GM21717 (cell line): ENCODE data around the gene ST8SIA4.

Experiments used
- ATAC-seq: cut with Tn5 transposase; IDR thresholded peaks from one replicate; pipeline ENCODE4 v1.9.1; 2021; ENCODE audit warnings: mild to moderate bottlenecking, moderate library complexity; ENCODE audit not compliant: unreplicated experiment

The ST8SIA4 gene

DNA sequence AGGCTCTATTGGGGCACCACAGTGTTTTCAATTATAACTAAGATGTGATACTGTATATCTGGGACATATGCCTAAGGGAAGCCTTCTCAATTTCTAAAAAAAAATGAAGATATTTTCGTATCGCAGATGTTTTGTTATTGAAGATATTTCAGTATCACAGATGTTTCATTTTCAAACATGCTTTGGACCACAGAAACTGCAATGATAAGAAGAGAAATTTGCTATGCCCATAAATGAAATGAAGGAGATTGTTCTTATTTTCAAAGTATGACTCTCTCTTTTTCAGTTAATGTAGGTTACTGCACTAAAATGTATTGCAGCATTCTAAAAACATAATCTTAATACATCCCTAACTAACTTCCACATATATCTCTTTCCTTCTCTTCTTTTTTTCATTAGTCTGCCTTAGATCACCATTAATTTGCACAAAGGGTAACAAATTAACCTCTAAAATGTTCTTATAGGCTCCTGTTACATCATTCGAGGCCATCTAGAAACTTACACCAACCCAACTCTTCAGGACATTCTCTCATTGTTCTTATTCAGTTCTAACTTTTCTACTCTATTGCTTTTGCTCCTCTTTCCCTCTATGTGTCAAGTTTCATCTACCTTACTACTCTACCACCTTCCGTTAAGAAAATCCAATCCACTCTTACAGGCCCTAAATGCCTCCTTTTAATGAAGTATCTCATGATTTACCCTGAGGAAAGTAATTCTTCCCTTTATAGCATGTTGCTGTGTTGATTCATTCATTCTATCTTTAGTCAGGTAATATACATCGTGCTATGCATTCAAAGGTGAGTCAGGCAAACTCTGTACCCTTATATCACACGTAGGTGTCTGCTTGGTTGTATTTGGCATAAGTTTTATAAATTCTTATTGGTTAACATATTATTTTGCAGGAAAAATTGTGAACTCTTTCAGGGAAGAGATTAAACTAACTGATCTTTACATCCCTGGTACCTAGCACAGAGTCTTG, 70.5 kb downstream of the ST8SIA4 start:
- ATAC-seq, result no peak

DNA sequence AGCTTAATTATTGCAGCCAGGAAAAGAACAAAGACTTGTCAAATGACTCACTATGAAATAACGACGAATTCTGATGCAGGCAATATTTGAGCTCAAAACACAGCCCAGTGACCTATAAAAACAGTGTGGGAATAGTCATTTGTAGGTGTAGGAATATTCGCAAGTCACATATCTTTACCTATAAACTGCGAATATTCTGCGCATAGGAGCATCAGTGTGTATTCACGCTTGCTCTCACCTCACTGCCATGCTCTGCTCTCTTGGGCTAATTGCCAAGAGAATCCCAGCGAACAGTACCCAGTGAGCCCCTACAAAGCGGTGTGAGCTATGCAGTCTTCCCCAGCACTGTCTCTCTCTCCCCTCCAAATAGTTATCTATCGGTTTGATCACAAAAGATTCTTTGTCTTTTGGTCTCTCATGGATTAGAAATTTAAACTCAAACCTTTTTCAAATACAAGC, 74.2 kb downstream of the ST8SIA4 start:
- ATAC-seq, result no peak

DNA sequence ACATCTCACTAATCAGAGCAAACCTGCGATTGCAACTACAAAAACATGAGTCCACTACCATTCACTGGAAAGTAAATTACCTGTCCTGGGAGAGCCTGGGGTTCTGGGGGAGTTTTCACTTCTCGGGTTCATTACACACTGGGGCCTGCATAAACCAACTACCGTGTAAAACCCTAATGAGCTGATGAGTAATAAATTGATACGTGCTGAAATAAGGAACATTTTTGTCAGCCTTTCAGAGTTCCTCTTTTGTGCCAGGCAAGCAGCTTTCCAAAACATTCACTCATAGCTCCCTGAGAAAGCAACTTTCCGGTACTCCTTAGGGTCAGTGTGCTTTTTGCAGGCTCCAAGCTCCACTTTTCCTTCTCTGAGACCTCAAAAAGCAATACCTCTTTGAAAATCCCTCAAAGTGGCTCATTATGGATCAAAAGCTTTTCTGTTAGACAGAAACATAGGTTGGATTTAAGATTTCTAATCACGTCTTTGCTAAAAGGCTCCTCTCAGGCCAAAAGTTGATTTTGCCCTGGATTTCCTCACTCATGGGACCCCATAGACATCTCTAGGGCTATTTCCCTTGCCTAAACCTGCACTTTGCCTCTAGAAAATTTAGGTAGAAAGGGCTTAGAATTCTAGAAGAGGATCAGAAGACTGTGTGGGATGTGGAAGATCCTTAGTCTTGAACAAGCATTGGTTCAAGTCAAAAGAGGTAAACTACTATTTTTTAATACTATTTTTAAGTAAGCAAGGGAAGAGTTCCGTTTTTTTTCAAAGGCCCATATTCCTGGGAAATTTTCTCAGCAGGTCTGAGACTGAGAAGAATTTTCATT, 74.8 kb downstream of the ST8SIA4 start:
- peak; percentile 85 for ATAC-seq

DNA sequence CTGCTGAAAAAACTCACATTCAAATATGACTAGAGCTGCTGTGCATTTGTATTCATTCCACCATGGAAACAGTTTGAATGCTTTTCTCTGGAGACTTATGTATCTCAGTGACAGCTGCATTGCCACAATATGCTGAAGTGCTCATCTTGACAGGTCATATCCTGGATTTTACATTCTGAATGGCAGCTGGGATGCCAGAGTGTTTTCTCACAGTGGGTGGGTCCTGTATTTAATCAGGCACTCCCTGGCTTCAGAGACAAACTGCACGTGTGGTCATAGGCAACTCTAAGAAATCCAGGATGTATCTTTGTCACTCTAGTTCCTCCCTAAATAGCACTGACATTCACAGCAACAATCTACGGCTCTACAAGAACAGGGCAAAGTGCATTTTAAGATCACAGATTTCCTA, 75.6 kb downstream of the ST8SIA4 start:
- ATAC-seq, result peak; percentile 29

DNA sequence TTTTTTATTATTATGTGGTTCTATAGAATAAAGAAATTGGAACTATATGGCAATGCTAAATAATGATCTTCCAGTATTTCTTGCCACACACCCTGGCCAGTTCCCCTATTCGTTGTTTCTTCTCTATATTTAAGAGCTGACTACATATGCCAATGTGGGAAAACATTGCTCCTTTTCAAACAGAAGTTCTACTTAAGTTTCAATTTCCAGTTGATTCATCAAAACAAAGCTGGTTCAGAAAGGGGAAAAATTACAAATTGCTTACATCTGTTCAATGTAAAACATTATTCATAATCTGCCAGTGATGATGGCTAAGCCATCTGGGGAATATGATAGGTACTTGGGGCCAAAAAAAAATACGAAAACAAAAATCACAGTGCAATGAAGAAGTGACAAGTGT, 76.9 kb downstream of the ST8SIA4 start:
- ATAC-seq, result peak; percentile 36

DNA sequence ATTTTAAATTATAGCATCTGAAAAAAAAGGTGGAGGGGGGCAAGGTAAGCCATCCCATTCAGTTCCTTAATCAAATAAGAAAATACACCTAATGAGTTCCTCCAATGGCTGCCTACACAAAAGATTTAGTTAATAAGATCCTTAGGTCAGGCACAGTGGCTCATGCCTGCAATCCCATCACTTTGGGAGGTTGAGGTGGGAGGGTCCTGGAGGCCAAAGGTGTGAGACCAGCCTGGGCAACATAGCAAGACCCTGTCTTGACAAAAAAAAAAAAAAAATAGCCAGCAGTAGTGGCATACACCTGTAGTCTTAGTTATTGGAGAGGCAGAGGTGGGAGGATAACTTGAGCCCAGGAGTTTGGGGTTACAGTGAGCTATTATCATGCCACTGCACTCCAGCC, 78.4 kb downstream of the ST8SIA4 start:
- no peak for ATAC-seq

DNA sequence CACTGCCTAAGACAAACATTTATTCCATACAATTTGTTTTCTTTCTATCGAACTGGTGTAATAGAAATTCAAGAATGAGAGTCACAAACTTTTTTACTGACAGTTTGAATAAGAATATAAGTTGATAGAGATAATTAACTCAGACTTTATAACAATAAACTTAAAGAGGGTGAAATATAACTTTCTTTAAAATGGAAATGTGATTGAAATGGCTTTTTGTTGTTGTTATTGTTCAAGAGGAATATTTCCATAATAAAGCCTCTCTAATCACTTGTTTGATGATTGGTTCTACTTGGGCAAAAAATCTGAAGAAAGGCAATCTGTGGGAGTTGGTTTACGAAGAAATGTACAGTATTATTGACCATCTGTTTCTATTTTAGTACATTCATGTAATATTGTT, 79.3 kb downstream of the ST8SIA4 start:
- ATAC-seq, result no peak

DNA sequence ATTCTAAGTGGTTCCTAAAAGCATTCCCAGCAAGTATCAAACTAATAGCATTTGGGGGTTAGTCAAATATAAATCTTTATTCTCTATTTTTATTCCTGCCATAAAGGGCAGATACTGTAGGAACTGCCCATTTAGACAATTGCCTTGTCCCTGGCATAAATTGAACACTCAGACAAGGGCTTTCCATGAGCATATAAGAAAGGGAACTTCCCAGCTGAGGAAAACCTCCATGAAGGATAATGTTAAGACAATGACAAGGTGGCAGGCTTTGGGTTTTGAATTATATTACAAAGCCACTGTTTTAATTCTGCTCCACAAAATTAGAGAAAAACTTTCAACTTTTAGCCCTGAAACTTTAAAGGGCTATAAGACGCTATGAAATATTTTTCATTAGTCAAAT, 81.3 kb downstream of the ST8SIA4 start:
- ATAC-seq, result no peak

DNA sequence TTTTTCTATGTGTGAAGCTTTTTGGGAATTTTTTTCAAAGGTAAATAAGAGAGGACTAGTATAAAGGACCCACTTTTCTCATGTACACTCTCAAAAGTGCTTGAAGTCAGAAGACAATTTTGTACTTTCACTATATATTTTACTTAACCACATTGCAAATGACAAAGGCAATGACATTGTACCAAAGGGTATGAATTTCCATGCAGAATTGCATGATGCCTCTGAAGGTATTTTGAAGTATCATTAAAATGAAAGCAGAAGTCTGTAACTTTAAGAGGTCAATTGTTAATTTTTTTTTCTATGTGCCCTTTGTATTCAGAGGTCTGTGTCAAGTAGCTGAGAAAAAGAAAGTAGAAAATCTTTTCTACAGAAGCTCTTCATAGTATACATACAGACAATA, 84.7 kb downstream of the ST8SIA4 start:
- ATAC-seq, result no peak

DNA sequence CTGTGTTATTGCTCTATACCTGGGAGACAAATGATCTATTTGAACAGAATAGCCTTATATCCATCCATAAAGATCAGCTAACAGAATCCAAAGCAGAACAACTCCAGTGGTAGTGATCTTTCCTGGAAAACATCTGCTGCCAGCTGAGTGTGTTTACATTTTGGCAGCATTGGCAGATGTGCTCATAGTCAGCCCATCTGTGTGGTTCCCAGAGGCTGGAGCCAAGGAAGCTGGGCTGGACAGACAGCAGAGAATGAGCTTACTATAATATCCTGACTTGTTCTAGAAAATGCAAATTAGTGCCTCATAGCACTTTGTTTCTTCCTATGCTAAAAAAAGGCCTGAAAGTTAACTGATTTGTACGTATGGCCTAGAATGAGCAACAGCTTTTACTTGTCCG, 99.7 kb downstream of the ST8SIA4 start:
- no peak for ATAC-seq

DNA sequence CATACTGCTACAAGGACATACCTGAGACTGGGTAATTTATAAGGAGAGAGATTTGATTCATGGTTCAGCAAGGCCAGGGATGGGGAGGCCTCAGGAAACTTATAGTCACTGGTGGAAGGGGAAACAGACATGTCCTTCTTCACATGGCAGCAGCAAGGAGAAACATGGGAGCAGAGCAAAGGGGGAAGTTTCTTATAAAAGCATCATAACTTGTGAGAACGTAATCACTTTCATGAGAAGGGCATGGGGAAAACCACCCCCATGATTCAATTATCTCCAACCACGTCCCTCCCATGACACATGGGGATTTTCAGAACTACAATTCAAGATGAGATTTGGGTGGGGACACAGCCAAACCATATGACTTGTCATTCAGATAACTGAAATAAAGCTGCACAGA, 100.9 kb downstream of the ST8SIA4 start:
- no peak for ATAC-seq

DNA sequence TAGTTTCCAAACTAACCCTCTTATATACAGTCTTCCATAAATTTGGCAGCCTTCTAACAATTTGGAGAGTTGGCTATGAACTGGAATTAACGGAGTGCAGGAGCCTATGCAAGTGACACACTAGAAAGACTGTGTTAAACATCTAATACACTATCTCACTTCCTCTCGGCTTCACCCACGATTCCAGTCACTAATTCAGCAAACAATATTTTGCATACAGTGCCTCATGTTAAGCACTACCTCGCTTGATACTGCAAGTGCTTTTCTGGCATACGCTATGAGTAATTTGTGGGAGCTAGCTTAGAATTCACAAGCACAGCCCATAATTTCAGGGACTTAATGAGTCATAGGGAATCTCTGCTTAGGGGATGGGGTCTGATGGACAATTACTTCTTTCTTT, 102.5 kb downstream of the ST8SIA4 start:
- peak; percentile 80 for ATAC-seq

DNA sequence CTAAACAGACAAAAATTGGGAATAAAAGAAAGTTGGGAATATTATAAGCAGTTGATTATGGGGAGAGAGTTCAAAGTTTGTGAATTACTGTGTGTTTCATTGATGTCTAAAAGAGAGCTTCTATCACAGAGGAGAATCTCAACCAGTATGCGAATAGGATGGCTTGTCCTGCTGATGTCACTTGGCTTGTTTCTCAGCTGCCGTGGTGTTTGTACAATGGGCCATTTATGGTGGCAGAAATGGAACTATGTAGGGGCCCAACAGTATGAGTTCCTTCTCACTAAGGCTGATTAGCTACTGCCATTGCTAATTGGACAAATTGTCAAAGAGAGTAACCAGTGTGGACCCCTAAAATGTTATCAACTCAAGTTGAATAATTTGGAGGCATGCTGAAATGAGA, 103.9 kb downstream of the ST8SIA4 start:
- no peak for ATAC-seq

DNA sequence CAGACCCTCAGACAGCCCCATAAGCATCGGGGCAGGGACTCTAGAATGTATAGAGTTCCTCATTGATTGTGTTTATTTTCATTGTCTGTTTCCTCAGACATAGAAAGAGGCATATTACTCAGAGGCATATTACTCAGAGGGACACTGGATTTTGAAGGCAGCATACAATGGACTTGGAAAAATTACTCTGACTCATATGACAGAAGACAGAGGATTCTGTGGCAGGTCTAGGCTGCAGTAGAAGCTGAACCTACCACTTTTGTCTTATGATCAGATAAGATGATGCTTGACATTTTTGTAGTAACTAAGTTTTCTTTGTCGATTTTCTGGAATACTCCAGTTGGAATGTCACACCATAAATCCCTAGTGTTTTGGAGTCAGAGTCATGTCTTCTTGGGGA, 105.2 kb downstream of the ST8SIA4 start:
- no peak for ATAC-seq

DNA sequence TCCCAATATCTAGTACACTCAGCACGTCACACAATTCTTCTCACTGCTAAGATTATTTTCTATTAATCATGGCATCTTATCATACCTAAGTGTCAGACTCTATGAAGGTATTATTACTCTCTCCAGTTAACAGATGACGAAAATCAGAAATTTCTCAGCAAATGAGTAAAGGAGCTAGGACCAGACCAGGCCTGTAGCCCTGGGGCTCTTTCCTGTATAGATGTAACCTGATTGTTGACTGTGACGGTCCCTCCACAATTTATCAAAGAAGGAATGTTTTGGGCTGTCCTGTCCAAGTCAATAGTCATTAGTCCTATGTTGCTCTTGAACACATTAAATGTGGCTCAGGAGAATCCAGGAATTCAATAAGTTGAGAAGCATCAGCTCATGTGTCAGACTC, 106.2 kb downstream of the ST8SIA4 start:
- no peak for ATAC-seq

DNA sequence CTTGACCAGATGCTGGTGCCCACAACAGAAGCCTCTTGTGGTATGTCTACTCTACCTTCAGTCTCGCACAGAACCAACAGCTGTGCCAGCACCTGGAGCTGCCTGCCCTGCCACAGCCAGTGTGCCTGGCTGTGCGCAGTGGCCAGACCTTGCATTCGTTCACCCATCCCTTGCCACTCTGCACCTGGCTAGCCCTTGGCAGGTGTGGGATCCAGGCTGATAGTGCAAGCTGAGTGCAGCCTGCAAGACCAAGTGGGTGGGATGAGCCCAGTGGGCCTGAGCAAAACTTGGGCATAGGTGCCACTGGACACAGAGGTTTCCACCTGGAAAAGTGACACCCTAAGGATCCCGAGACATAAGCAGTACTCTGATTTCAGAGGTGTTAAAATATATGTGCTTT, 108.2 kb downstream of the ST8SIA4 start:
- ATAC-seq, result no peak

DNA sequence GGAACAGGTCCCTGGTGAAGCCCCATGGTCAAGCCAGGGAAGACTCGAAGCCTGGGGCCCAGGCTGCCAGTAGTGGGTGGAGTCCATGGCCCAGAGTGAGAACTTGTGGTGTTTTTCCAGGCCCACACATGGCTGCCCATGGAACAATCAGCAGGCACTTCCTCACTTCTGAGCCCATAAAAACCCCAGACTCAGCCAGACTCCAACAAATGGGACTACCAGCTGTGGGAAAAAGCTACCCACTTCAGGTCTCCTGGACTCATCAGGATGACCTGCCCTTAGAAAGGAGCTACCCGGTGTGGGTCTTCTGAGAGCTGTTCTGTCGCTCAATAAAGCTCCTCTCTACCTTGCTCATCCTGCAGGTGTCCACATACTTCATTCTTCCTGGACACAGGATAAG, 108.9 kb downstream of the ST8SIA4 start:
- no peak for ATAC-seq

DNA sequence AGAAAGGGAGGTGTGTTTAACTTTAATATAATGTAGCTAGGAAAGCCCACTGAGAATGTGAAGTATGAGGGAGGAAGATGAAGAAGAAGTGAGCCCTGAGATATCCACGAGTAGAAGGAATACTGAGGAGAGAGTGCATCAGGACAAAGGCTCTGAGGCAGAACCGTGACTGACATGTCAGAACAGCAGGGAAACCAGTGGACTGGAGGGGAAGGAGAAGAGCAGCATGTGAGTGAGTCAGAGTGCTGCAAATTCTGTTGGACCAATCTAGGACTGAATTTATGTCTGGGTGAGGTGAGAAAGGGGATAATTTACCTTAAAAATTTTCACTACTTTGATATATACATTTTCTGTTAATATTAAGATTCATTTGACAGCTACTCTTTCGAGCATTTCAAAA, 110.3 kb downstream of the ST8SIA4 start:
- ATAC-seq, result no peak

DNA sequence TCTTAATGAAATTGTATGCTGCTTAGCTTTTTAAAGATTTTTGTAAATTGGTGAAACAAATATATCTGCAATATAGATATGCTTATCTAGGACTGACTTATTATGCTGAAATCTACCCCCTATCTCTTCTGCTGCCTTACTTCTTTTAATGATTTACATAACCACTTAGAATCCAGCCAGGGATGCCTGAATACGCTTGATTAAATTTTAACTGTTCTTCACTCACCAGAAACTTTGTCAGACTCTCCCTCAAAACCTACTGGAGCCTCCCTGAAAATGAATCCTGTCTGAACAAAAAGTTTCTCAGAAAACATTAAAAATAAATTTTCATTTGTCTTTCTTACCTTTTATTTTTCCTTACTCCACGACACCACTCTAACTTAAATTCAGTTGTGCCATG, 111.7 kb downstream of the ST8SIA4 start:
- no peak for ATAC-seq

DNA sequence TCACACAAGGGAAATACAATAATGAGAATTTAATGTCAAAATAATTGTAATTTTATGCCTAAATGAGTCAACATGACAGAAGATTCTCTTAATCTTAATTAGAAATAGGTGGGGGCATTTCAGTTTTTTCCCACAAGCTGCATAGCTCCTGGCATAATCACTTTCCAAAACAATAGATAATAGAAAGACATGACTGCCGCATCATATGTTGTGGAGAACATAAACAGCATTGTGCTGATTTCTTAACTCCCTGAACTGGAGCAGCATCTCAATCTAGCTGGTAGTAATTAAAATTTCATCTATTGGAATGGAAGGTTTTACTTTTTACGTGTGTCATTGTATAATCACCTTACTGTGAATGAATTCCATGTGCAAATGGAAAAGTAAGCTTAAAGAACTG, 112.1 kb downstream of the ST8SIA4 start:
- no peak for ATAC-seq

DNA sequence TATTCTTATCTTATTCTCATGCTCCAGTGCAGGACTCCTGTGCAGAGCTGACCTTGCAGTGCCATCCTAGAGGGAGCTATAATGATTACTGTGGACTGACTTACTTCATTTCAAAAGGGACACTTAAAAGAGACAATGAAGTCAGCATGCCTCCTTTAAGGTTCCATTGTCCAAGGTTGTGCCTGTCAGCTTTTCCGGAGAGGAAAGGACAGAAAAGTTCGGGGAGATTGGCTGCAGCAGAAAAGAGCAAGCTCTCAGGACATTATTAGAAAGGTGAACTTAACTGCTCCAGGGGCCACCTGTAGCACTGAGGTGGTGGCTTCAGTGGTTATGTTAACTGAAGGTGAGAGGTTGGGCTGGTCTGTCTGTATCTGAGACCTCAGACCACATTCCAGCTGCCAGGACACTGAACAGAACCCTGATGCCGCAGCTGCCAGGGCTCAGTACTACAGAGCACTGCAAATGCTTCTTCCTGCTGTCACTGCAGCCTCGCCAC, 112.9 kb downstream of the ST8SIA4 start:
- no peak for ATAC-seq

DNA sequence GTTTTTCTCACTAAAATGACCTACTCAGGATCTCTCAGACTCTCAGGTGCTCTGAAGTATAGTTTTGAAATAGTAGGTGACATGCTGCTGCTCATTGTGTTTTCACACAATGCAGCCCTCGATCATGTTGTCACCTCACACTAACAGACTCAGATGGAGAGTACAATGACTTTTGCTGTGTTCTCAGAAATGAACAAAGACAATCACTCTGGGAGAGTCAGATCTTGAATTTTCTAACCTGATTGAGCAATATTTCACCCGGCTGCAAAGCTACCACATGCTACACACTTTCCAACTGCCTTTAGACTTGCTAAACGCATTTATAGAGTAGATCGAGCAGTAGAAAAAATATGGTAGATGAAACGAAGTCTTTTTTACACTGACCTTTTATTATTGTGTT, 113.4 kb downstream of the ST8SIA4 start:
- ATAC-seq, result no peak
